ENCODE data around the gene GRID2.

Gene GRID2

GRCh38 chr4:93568758-93569157, 1265.0 kb downstream of the GRID2 start:
- WGBS (ENCODE audit: extremely low coverage, insufficient coverage, insufficient read length), result no CpG with 5 or more reads among the region's 4 CpGs
- no peak for DNase-seq
- H3K4me3 ChIP-seq (ENCODE audit: low read depth, low read length), result no peak overlapping the region
- H3K9ac ChIP-seq (ENCODE audit: low read length), result no peak overlapping the region
- no peaks in the 10 kb centered on the region for H3K27me3 ChIP-seq (ENCODE audit: insufficient read depth, low read length)
- H3K79me2 ChIP-seq (ENCODE audit: control insufficient read depth, insufficient read depth, low read length, poor library complexity), result no peaks in the 10 kb centered on the region
- H2AK5ac ChIP-seq (ENCODE audit: low read length), result no peak overlapping the region
- no peaks in the 10 kb centered on the region for H3K36me3 ChIP-seq (ENCODE audit: control insufficient read depth in 1 of 2, insufficient read depth in 2 of 2, low read length in 2 of 2)
- H3K4me2 ChIP-seq (ENCODE audit: low read length), result no peak overlapping the region
- no peak overlapping the region for H4K8ac ChIP-seq (ENCODE audit: low read depth, low read length)
- no peaks in the 10 kb centered on the region for H3K79me1 ChIP-seq (ENCODE audit: low read length)
- H3K4me1 ChIP-seq (ENCODE audit: control insufficient read depth in 1 of 2, insufficient read depth in 2 of 2, low read length in 2 of 2), result no peaks in the 10 kb centered on the region
- H3K14ac ChIP-seq (ENCODE audit: low read length), result no peak overlapping the region
- H3K23ac ChIP-seq (ENCODE audit: low read length), result no peak overlapping the region
- no peaks in the 10 kb centered on the region for H3K9me3 ChIP-seq (ENCODE audit: insufficient read depth, low read depth, low read length)
- no peak overlapping the region for H4K91ac ChIP-seq (ENCODE audit: low read depth, low read length)
- H4K12ac ChIP-seq (ENCODE audit: low read depth, low read length), result no peak overlapping the region
- H2AFZ ChIP-seq (ENCODE audit: insufficient read depth, low read length, poor library complexity), result no peak overlapping the region
- H2BK120ac ChIP-seq (ENCODE audit: insufficient read depth, low read length, poor library complexity), result no peak overlapping the region
- H3K27ac ChIP-seq (ENCODE audit: low read depth, low read length), result no peak overlapping the region
- no peak overlapping the region for H3K18ac ChIP-seq (ENCODE audit: low read length)
- no peak overlapping the region for H3K4ac ChIP-seq (ENCODE audit: low read depth, low read length)
- H2BK12ac ChIP-seq (ENCODE audit: low read length), result no peak overlapping the region
- H2BK5ac ChIP-seq (ENCODE audit: low read depth, low read length, poor library complexity), result no peak overlapping the region

GRCh38 chr4:93573285-93573684, 1269.5 kb downstream of the GRID2 start:
- no peak overlapping the region for H2AK5ac ChIP-seq (ENCODE audit: low read length)
- no peaks in the 10 kb centered on the region for H3K79me1 ChIP-seq (ENCODE audit: low read length)
- H2BK5ac ChIP-seq (ENCODE audit: low read depth, low read length, poor library complexity), result no peak overlapping the region
- H4K12ac ChIP-seq (ENCODE audit: low read depth, low read length), result no peak overlapping the region
- H3K27me3 ChIP-seq (ENCODE audit: insufficient read depth, low read length), result no peaks in the 10 kb centered on the region
- no peak overlapping the region for H2AFZ ChIP-seq (ENCODE audit: insufficient read depth, low read length, poor library complexity)
- H3K4me2 ChIP-seq (ENCODE audit: low read length), result no peak overlapping the region
- no peak overlapping the region for H3K18ac ChIP-seq (ENCODE audit: low read length)
- H3K4me1 ChIP-seq (ENCODE audit: control insufficient read depth in 1 of 2, insufficient read depth in 2 of 2, low read length in 2 of 2), result no peaks in the 10 kb centered on the region
- no peak overlapping the region for H4K91ac ChIP-seq (ENCODE audit: low read depth, low read length)
- H3K27ac ChIP-seq (ENCODE audit: low read depth, low read length), result no peak overlapping the region
- H3K23ac ChIP-seq (ENCODE audit: low read length), result no peak overlapping the region
- H3K4ac ChIP-seq (ENCODE audit: low read depth, low read length), result no peak overlapping the region
- H4K8ac ChIP-seq (ENCODE audit: low read depth, low read length), result no peak overlapping the region
- no peak overlapping the region for H2BK12ac ChIP-seq (ENCODE audit: low read length)
- DNase-seq, result no peak
- no peak overlapping the region for H3K14ac ChIP-seq (ENCODE audit: low read length)
- no peak overlapping the region for H3K4me3 ChIP-seq (ENCODE audit: low read depth, low read length)
- H3K36me3 ChIP-seq (ENCODE audit: control insufficient read depth in 1 of 2, insufficient read depth in 2 of 2, low read length in 2 of 2), result no peaks in the 10 kb centered on the region
- H3K9me3 ChIP-seq (ENCODE audit: insufficient read depth, low read depth, low read length), result no peaks in the 10 kb centered on the region
- H2BK120ac ChIP-seq (ENCODE audit: insufficient read depth, low read length, poor library complexity), result no peak overlapping the region
- H3K79me2 ChIP-seq (ENCODE audit: control insufficient read depth, insufficient read depth, low read length, poor library complexity), result no peaks in the 10 kb centered on the region
- H3K9ac ChIP-seq (ENCODE audit: low read length), result no peak overlapping the region

- H4K12ac ChIP-seq (ENCODE audit: low read depth, low read length), result no peak overlapping the region
- no peak overlapping the region for H3K14ac ChIP-seq (ENCODE audit: low read length)
- no peak overlapping the region for H3K4me2 ChIP-seq (ENCODE audit: low read length)
- H2BK12ac ChIP-seq (ENCODE audit: low read length), result no peak overlapping the region
- no peaks in the 10 kb centered on the region for H3K79me1 ChIP-seq (ENCODE audit: low read length)
- no peak overlapping the region for H2AK5ac ChIP-seq (ENCODE audit: low read length)
- H3K36me3 ChIP-seq (ENCODE audit: control insufficient read depth in 1 of 2, insufficient read depth in 2 of 2, low read length in 2 of 2), result no peaks in the 10 kb centered on the region
- WGBS (ENCODE audit: extremely low coverage, insufficient coverage, insufficient read length), result no CpG with 5 or more reads among the region's 4 CpGs
- no peaks in the 10 kb centered on the region for H3K27me3 ChIP-seq (ENCODE audit: insufficient read depth, low read length)
- no peak overlapping the region for H3K9ac ChIP-seq (ENCODE audit: low read length)
- no peak overlapping the region for H3K18ac ChIP-seq (ENCODE audit: low read length)
- H2BK120ac ChIP-seq (ENCODE audit: insufficient read depth, low read length, poor library complexity), result no peak overlapping the region
- H3K4me3 ChIP-seq (ENCODE audit: low read depth, low read length), result no peak overlapping the region
- H4K91ac ChIP-seq (ENCODE audit: low read depth, low read length), result no peak overlapping the region
- H3K9me3 ChIP-seq (ENCODE audit: insufficient read depth, low read depth, low read length), result no peaks in the 10 kb centered on the region
- H3K23ac ChIP-seq (ENCODE audit: low read length), result no peak overlapping the region
- H2AFZ ChIP-seq (ENCODE audit: insufficient read depth, low read length, poor library complexity), result no peak overlapping the region
- H3K4ac ChIP-seq (ENCODE audit: low read depth, low read length), result no peak overlapping the region
- no peak overlapping the region for H2BK5ac ChIP-seq (ENCODE audit: low read depth, low read length, poor library complexity)
- H3K4me1 ChIP-seq (ENCODE audit: control insufficient read depth in 1 of 2, insufficient read depth in 2 of 2, low read length in 2 of 2), result no peaks in the 10 kb centered on the region
- no peaks in the 10 kb centered on the region for H3K79me2 ChIP-seq (ENCODE audit: control insufficient read depth, insufficient read depth, low read length, poor library complexity)
- no peak overlapping the region for H3K27ac ChIP-seq (ENCODE audit: low read depth, low read length)
- DNase-seq, result no peak
- no peak overlapping the region for H4K8ac ChIP-seq (ENCODE audit: low read depth, low read length)
These were observed 1275.2 kb downstream of the GRID2 start for GRCh38 chr4:93578942-93579341.

- no peak overlapping the region for H3K14ac ChIP-seq (ENCODE audit: low read length)
- no CpG with 5 or more reads among the region's 1 CpG for WGBS (ENCODE audit: extremely low coverage, insufficient coverage, insufficient read length)
- H3K79me2 ChIP-seq (ENCODE audit: control insufficient read depth, insufficient read depth, low read length, poor library complexity), result no peaks in the 10 kb centered on the region
- H2BK120ac ChIP-seq (ENCODE audit: insufficient read depth, low read length, poor library complexity), result no peak overlapping the region
- no peak overlapping the region for H3K4me3 ChIP-seq (ENCODE audit: low read depth, low read length)
- H3K4me1 ChIP-seq (ENCODE audit: control insufficient read depth in 1 of 2, insufficient read depth in 2 of 2, low read length in 2 of 2), result no peaks in the 10 kb centered on the region
- no peak overlapping the region for H2AK5ac ChIP-seq (ENCODE audit: low read length)
- no peak for DNase-seq
- H3K23ac ChIP-seq (ENCODE audit: low read length), result no peak overlapping the region
- no peak overlapping the region for H2AFZ ChIP-seq (ENCODE audit: insufficient read depth, low read length, poor library complexity)
- no peak overlapping the region for H3K9ac ChIP-seq (ENCODE audit: low read length)
- H3K4ac ChIP-seq (ENCODE audit: low read depth, low read length), result no peak overlapping the region
- H2BK12ac ChIP-seq (ENCODE audit: low read length), result no peak overlapping the region
- no peak overlapping the region for H3K18ac ChIP-seq (ENCODE audit: low read length)
- no peak overlapping the region for H4K12ac ChIP-seq (ENCODE audit: low read depth, low read length)
- no peaks in the 10 kb centered on the region for H3K9me3 ChIP-seq (ENCODE audit: insufficient read depth, low read depth, low read length)
- H3K27me3 ChIP-seq (ENCODE audit: insufficient read depth, low read length), result no peaks in the 10 kb centered on the region
- no peak overlapping the region for H4K8ac ChIP-seq (ENCODE audit: low read depth, low read length)
- H2BK5ac ChIP-seq (ENCODE audit: low read depth, low read length, poor library complexity), result no peak overlapping the region
- no peak overlapping the region for H3K4me2 ChIP-seq (ENCODE audit: low read length)
- H3K27ac ChIP-seq (ENCODE audit: low read depth, low read length), result no peak overlapping the region
- H3K79me1 ChIP-seq (ENCODE audit: low read length), result no peaks in the 10 kb centered on the region
- H4K91ac ChIP-seq (ENCODE audit: low read depth, low read length), result no peak overlapping the region
- no peaks in the 10 kb centered on the region for H3K36me3 ChIP-seq (ENCODE audit: control insufficient read depth in 1 of 2, insufficient read depth in 2 of 2, low read length in 2 of 2)
These were observed 1301.4 kb downstream of the GRID2 start for GRCh38 chr4:93605163-93605562.

All from trophoblast cell (in vitro differentiated cells and primary cell).